ENCODE measurements around the gene MANBA.

- no peak for TF ChIP-seq CTCF (conservative IDR thresholded peaks at IDR 0.05 in 1 of 2, IDR thresholded peaks at IDR 0.05 in 1 of 2; ENCODE audit: extremely low read depth in 1 of 2, insufficient read depth in 1 of 2, low read depth in 1 of 2, low read length in 2 of 2)
- TF ChIP-seq EZH2 (IDR thresholded peaks at IDR 0.05; ENCODE audit: borderline replicate concordance, low read length): no peak
Measured at GRCh38 chr4:102675141-102675540, 85.6 kb downstream of the MANBA start.

Measured in mammary epithelial cell (primary cell).